WERI-Rb-1 (cell line): ENCODE data around the gene MRPL11.
A peak's percentile ranks its signal among the peaks of the same experiment; 100 is the strongest.

ENCODE experiments used
- DNase-seq: peaks from one replicate; pipeline ENCODE4 v3.0.0-alpha.2; 2020
- H3K27ac ChIP-seq: fragments of 250-450 bp; sonication (Bioruptor Pico); 2 replicates; pipeline ENCODE4 v1.5.1; 2020; ENCODE audit warnings: mild to moderate bottlenecking, moderate library complexity
- H3K27me3 ChIP-seq: fragments of 250-450 bp; sonication (Bioruptor Pico); 2 replicates; pipeline ENCODE4 v1.5.1; 2021; ENCODE audit warnings: mild to moderate bottlenecking, low read depth, moderate library complexity; ENCODE audit not compliant: insufficient read depth, severe bottlenecking
- H3K36me3 ChIP-seq: fragments of 250-450 bp; sonication (Bioruptor Pico); 2 replicates; pipeline ENCODE4 v1.5.1; 2020; ENCODE audit warnings: mild to moderate bottlenecking, moderate library complexity
- H3K4me3 ChIP-seq: 2 replicates; pipeline ENCODE4 v1.5.1; 2011; ENCODE audit warnings: low read depth, mild to moderate bottlenecking, control low read depth, low read length
- H3K9me3 ChIP-seq: fragments of 250-450 bp; sonication (Bioruptor Pico); 2 replicates; pipeline ENCODE4 v1.5.1; 2021; ENCODE audit warnings: mild to moderate bottlenecking, moderate library complexity; ENCODE audit not compliant: severe bottlenecking
- TF ChIP-seq, protein P1 (sequence below): IDR thresholded peaks from 2 replicates; pipeline ENCODE4 v1.5.1; 2011; ENCODE audit warnings: low read depth, mild to moderate bottlenecking, control low read depth, inconsistent platforms, low read length

MRPL11 gene

DNA sequence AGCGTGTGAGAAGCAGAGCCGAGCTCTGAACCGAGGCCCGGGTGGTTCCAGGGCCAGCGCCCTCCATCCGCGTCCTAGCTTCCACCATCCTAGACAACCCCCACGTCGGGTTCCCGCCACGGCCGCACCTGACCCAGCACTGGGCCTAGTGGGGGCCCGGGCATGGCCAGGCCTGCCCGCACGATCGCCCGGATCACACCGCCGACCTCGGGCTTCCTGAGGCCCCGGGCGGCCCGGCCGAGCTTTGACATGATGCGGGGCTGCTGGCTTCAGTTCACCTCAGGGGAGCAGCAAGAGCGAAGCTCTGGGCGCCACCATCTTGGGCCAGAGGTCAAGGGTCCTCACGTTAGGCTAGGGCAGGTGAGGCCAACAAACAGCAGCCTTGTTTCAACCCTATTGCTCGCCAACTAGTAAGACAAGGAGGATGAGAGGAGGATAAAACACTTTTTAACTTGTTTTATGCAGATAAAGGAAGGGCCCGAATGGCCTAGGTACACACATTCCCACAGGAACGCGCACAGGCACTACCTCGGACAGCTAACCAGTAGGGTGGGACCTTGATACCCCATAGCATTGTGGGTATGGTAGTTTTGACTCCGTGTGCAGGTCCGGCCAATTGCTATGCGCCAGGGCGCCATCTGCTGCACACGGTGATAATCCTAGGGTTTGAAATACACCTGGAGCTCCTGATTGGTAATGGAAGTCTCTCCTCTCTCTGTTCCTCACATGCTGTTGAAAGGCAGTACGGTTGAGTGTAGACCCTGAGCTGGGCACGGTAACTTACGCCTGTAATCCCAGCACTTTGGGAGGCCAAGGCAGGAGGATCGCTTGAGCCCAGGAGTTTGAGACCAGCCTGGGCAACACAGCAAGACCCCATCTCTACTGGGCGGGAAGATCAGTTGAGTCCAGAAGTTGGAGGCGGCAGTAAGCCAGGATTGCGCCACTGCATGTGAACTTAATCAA lies at the start of gene MRPL11:
MRPL11 (minus strand) TSS at position 345 of the 963 bp plus-strand sequence; CDS start at position 251, 94 bp downstream.
- TF ChIP-seq, protein P1, sequence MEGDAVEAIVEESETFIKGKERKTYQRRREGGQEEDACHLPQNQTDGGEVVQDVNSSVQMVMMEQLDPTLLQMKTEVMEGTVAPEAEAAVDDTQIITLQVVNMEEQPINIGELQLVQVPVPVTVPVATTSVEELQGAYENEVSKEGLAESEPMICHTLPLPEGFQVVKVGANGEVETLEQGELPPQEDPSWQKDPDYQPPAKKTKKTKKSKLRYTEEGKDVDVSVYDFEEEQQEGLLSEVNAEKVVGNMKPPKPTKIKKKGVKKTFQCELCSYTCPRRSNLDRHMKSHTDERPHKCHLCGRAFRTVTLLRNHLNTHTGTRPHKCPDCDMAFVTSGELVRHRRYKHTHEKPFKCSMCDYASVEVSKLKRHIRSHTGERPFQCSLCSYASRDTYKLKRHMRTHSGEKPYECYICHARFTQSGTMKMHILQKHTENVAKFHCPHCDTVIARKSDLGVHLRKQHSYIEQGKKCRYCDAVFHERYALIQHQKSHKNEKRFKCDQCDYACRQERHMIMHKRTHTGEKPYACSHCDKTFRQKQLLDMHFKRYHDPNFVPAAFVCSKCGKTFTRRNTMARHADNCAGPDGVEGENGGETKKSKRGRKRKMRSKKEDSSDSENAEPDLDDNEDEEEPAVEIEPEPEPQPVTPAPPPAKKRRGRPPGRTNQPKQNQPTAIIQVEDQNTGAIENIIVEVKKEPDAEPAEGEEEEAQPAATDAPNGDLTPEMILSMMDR: peak; percentile 67
- peak; percentile 95 for DNase-seq
- H3K4me3 ChIP-seq: peak within 1 kb of the TSS; percentile 83
- H3K27ac ChIP-seq: peak within 1 kb of the TSS; percentile 91
- peaks cover 28% of the 10 kb centered on the region for H3K36me3 ChIP-seq
- peaks cover 7% of the 10 kb centered on the region for H3K9me3 ChIP-seq
- H3K27me3 ChIP-seq: no peaks in the 10 kb centered on the region

DNA sequence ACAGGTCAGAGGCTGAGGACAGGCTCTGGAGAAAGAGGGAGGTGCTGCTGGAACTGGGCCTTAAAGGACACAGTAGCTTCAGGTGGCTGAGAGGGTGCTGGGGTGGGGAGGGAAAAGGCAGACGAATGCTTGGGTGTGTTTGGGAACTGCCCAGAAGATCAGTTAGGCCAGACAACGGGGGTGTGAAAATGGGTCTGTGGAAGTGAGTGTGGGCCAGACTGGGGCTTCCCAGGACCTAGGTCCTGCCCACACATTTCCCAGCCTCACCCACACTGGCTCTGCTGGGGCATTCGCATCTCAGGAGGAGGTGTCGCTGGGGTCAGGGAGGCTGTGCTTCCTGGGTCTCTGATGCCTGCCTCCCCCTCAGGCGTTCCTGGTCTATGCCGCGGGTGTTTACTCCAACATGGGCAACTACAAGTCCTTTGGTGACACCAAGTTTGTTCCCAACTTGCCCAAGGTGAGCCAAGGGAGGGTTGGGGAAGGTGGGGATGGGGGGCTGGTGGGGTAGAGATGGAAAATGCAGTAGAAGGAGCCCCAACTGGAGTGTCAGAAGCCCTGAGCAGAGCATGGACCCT lies 46.2 kb upstream of the MRPL11 start:
- no peak overlapping the region for H3K4me3 ChIP-seq
- H3K27me3 ChIP-seq: no peaks in the 10 kb centered on the region
- H3K9me3 ChIP-seq: no peaks in the 10 kb centered on the region
- H3K36me3 ChIP-seq: peaks cover 53% of the 10 kb centered on the region
- no peak overlapping the region for H3K27ac ChIP-seq
- no peak for DNase-seq
- TF ChIP-seq, protein P1: no peak

DNA sequence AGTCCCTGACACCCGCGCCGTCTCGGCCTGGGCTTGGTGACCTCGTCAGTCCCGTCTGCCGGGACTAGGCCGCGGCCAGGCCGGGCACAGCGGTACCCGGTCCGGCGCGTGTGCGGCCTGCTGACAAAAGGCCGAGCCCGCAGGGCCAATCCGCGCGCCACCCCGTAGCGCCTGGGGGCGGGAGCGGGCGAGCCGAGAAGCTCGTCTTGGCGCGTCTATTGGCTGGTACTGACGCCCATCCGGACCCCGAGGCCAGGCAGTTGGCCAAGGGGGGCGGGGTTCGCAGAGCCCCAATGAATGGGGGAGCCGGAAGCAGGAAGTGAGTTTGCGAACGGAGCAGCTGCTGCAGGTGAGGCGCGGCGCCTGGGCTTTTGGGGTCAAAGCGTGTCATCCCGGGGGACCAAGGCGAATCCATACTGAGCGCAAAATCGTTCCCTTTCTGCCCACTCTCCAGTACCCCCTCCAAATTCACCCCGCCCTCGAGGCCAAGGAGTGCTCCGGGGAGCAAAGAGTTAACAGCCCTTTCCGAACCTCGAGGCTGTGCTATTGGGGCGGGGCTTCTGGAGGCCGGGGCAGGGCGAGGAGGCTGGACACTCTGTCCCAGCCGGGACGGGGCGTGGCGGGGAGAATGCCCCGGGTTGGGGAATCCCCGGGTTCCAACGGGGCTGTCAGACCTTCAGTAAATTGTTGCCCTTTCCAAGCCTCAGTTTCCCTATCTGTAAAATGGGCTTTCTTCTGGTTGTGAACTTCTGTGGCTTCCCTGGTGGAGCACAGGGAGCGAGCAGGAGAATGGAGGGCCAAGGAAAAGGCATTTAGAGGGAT lies 41.7 kb upstream of the MRPL11 start, which contains the start of gene DPP3:
DPP3 (plus strand) TSS at position 318 of the 822 bp plus-strand sequence. CDS start 1,767 bp downstream, outside the sequence.
- H3K27ac ChIP-seq: peak within 1 kb of the TSS; percentile 91
- peak; percentile 97 for DNase-seq
- TF ChIP-seq, protein P1: no peak
- H3K4me3 ChIP-seq: peak within 1 kb of the TSS; percentile 94
- H3K9me3 ChIP-seq: no peaks in the 10 kb centered on the region
- H3K36me3 ChIP-seq: peaks cover 29% of the 10 kb centered on the region
- no peaks in the 10 kb centered on the region for H3K27me3 ChIP-seq

DNA sequence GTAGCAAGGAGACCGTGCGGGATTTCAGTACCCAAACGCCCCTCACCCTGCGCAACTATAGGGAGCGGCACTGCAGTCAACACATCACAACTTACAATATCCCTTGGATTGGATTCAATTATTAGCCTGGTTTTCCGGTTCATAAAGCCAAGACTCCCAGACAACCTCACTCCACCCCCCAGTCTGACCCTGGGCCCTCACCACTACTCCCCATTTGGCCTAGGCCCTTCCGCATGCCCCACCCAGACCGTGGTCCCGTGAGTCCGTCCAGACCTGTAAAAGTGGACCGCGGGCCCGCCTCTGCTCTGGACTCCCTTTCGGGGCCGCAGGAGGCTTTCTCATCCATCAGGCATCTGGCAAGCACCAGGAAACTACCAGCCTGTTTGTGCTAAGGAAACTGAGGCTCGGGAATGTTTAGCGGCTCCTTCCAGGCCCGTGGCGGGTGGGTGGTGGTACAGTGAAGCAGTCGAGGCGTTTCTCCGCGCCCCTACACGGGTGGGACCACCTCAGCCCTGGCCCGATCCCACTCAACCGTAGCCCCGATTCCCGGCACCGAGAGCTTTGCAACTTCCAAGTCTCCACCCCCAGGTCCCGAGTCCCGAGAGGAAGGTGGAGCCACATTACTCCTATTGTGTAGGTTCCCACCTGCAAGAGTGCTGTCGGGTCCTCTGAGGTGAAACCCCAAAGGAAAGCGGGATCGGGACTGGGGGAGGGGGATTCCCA lies 40.9 kb upstream of the MRPL11 start:
- peaks cover 30% of the 10 kb centered on the region for H3K36me3 ChIP-seq
- no peak for DNase-seq
- H3K27ac ChIP-seq: peak overlapping the region; percentile 91
- peak overlapping the region; percentile 94 for H3K4me3 ChIP-seq
- TF ChIP-seq, protein P1: no peak
- H3K27me3 ChIP-seq: no peaks in the 10 kb centered on the region
- no peaks in the 10 kb centered on the region for H3K9me3 ChIP-seq
